GM20000 (cell line): ENCODE results near the gene MMEL1.

Experiments
- DNase-seq: peaks from one replicate; pipeline ENCODE4 v3.0.0; 2012; ENCODE audit warnings: low spot score
- CTCF ChIP-seq: IDR thresholded peaks from 2 replicates; pipeline ENCODE4 v1.5.1; 2012; ENCODE audit warnings: mild to moderate bottlenecking, control low read depth; ENCODE audit errors: extremely low read depth, missing control alignments

The MMEL1 gene

GRCh38 chr1:2594641-2595131, 38.1 kb downstream of the MMEL1 start:
- no peak for TF ChIP-seq CTCF
- DNase-seq: no peak

GRCh38 chr1:2594001-2594640, 38.7 kb downstream of the MMEL1 start:
- TF ChIP-seq CTCF: no peak
- no peak for DNase-seq

- DNase-seq: no peak
- no peak for TF ChIP-seq CTCF
Measured at GRCh38 chr1:2593251-2593878, 39.5 kb downstream of the MMEL1 start.

GRCh38 chr1:2592672-2593071, 40.1 kb downstream of the MMEL1 start:
- no peak for DNase-seq
- TF ChIP-seq CTCF: no peak

- no peak for TF ChIP-seq CTCF
- no peak for DNase-seq
Measured at GRCh38 chr1:2591581-2592261, 41.1 kb downstream of the MMEL1 start.

- no peak for DNase-seq
- no peak for TF ChIP-seq CTCF
Measured at GRCh38 chr1:2591233-2591580, 41.6 kb downstream of the MMEL1 start.
